Ramos (cell line): ENCODE measurements around the gene TOM1L2.

Experiments
- in situ Hi-C: fragments of 300-500 bp; cut with MboI; formaldehyde crosslinking; loops from one replicate; pipeline ENCODE4 v1.14.3; 2022; ENCODE audit warnings: low sequenced_read_pairs; ENCODE audit not compliant: unreplicated experiment

Gene TOM1L2

GRCh38 chr17:17972126-17972951 is at the start of gene TOM1L2, which contains the start of gene DRC3:
Gene TOM1L2 (minus strand): TSS chr17:17972400. CDS start chr17:17972313, 87 bp downstream.
Gene DRC3 (plus strand): TSS chr17:17972862. CDS start chr17:17977599, 4,737 bp downstream.
- in situ Hi-C loops: no loop called here

- in situ Hi-C loops: loop anchor here (10.0 kb wide), 1 partner anchor 147 kb away; no protein-coding TSS in a partner anchor
Measured at GRCh38 chr17:18021372-18021771, 49.2 kb upstream of the TOM1L2 start.

DNA sequence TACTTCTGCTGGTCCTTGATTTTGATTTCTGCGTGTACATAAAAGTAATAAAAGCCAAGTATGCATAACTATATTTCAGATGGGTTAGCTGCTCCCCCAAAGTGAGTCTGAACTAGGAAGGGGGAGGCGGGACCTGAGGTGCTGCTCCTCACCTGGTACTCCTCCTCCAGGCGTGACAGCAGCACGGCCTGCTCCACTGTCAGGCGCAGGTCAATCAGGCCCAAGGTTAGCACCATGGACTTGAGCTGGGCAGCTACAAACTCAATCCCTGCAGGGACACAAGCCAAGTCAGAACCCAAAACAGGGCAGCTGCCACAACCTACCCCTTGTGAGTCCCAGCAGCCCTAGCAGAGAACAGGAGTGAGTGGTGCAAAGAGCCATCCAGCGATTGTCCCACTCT is 48.8 kb upstream of the TOM1L2 start:
- in situ Hi-C loops: loop anchor here (10.0 kb wide), 1 partner anchor 146 kb away; no protein-coding TSS in a partner anchor

DNA sequence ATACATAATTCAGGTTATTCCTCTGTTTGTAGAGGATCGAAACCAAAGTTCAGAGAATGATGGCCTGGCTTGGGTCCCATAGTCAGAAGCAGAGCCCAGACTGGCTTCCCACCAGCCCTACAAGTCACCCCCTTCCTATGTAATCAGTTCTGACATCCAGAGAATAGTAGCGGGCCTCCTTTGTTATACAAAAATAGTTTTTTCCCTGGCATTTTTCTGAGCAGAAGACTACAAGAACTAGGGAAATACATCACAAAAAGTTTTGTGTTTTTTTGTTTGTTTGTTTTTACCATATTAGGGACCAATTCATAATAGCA is 47.6 kb upstream of the TOM1L2 start:
- in situ Hi-C loops: loop anchor here (10.0 kb wide), 1 partner anchor 145 kb away; no protein-coding TSS in a partner anchor

DNA sequence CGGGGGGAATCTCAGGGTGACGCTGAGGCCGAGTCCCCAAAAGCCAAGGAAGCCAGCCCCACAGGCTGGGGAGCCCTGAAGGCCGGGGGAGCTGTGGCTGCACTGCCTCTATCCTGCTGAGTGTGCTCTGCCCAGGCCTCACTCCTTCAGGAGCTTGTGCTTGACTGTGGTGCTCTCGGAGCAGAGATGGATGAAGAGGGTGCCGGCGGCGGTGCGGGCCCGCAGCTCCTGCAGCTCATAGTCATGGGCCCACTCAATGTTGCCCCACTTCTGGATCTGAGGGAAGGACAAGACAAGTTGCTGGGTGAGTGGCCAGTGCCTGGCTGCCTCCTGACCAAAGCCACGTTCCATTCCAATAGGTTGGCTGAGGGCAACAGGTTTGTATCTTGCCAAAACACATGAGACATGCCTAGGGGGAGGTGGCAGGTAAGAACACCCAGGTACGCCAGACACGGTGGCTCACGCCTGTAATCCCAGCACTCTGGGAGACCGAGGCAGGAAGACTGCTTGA is 46.3 kb upstream of the TOM1L2 start:
- in situ Hi-C loops: no loop called here

- in situ Hi-C loops: no loop called here
Measured at GRCh38 chr17:18017958-18018357, 45.8 kb upstream of the TOM1L2 start.

DNA sequence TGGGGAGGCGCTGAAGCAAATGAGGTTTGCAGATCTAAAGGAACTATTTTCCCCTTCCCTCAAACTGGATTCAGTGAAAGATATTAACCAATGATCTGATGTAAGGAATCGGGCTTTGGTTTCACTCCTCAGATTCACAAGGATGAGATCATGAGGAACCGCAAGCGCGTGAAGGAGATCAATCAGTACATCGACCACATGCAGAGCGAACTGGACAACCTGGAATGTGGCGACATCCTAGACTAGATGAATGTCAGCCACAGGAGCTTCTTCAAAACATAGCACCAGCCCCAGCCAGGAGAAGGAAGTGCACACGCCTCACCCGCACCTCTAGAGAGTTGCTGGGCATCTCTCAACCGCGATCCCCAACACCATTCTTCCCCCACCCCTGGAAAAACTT is 44.2 kb upstream of the TOM1L2 start:
- in situ Hi-C loops: no loop called here

DNA sequence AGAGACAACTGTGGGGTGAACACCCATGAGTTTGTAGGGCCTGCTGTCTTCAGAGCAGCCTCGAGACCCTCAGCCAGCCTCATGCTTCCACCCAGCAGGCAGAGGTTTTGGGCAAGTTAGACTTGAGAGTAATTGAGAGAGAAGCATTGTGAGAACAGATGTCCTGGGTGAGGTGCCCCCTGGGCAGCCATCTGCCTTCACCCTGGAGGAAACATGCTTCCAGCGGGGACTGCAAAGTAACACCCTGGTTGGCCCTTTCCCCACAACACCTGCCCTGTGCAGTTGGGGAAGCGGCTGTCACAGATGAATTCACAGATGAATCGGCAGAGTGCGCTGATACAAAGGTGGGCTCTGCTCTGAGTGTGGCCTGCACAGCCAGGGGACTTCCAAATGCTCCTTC is 43.4 kb upstream of the TOM1L2 start:
- in situ Hi-C loops: no loop called here

DNA sequence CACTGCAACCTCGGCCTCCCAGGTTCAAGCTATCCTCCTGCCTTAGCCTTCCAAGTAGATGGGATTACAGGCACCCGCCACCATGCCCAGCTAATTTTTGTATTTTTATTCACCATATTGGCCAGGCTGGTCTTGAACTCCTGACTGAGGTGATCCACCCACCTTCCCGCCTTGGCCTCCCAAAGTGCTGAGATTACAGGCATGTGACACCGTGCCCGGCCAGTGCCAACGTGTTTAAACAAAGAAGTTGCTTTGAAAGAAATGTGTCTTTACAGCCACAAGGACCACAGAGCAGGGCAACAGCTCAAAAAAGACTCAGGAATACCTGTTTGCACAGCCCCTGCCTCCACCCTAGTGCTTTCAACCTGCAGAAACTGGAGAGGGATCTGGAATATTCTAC is 41.8 kb upstream of the TOM1L2 start:
- in situ Hi-C loops: no loop called here

- in situ Hi-C loops: no loop called here
Measured at GRCh38 chr17:18011286-18011685, 39.1 kb upstream of the TOM1L2 start.

DNA sequence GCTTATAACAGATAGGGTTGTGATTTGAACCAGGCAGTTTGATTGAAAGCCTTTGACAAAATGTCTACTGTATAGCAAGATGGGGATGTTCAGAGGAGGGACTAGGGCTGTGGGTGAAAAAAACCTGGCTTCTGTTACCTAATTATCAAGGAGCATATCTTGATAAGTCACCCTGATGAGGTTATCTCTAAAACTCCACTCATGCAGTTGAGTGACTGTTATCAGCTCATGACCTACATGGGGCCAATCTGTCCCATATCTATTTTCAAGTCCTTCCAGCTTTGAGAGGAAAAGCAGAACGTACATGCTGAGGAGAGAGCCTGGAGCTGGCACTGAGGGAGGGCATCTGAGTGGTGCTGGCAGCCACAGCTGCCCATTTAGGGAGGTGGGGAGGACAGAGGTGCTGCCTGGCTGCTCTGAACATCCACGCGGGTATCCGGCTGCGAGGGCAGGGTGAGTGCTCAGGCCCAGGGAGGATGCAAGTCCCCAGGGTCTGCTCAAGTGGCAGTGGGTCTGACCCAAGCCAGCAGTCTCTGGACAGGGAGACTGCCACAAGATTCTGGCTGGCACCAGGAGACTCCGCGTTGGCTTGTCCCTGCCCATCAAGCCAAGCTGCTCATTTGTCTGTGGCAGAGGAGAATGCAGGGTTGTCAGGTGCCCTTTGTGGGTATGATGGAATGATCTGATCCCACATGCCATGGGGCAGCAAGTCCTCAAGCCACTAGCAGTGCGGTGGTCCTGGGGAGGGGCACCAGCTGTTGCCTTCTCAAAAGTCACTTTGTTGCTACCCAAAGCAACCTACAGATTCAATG is 37.6 kb upstream of the TOM1L2 start:
- in situ Hi-C loops: no loop called here

DNA sequence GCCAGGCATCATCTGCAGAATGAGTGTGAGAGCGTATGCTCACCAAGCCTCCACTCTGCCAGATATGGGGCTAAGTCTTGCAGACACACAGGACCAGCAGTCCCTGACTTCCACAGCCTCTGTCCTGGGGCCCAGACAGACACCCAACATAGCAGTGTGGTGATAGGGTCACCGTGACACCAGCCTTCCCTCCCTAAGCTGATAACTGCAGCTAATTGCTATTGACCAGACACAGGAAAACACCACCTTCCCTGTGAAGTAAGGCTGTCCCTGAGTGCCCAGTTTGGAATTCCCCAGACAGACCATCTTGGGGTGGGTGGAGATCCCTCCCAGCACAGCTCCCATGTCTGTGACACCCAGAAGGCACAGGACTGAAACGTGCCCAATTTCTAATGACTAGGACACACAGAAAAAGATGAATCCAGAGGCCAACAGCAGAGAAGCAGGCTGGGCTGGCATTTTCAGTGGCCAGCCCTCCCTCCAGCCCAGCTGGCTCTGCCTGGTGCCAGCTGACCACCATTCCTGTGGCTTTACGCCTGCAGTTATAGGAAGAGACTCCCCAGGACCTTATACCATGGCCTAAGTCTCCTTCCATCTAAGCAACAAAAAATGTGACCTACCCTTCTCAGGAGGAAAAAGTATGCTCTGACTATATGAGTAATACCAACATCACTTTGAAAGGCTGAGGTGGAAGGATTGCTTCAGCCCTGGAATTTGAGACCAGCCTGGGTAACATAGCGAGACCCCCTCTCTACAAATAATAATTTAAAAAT is 36.5 kb upstream of the TOM1L2 start:
- in situ Hi-C loops: no loop called here

GRCh38 chr17:18006495-18007239 is 34.5 kb upstream of the TOM1L2 start:
- in situ Hi-C loops: no loop called here

- in situ Hi-C loops: no loop called here
Measured at GRCh38 chr17:18005496-18005895, 33.3 kb upstream of the TOM1L2 start.

DNA sequence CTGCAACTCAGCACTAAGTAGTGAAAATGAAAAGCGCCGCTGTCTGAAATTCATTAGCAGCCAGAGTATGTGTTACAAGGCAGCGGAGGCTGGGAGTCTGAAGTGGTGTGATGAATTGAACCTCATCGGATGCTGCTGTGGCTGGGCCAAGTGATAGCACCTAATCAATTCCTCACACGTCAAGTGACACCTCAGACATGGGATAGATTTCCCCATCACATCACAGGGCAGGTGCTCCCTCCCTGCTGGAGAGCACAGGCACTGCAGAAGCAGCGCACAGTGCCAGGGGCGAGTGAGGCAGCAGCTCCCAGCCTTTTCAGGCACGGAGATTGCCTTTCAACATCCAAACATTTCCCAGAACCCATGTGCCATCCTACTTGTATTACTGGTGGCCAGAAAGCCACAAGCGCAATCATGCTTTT is 32.7 kb upstream of the TOM1L2 start:
- in situ Hi-C loops: no loop called here

DNA sequence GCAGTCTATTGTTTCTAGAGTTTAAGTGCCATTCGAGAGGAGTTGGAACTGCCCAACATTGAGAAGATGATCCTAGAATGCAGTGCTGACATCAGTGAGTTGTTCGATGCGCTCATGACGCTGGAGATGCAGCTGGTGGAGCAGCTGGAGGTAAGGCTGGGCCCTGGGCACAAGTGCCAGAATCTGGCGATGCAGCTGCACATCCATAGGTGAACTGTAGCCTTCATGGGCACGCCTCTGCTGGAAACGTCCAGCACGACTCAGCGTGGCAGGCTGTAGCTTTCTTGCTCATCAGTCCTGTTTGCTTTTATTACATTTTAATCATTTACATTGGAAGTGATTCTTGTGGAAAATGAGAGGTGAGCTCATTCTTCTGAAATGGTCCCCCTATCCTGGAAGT is 32.1 kb upstream of the TOM1L2 start:
- in situ Hi-C loops: no loop called here

GRCh38 chr17:18002171-18002570 is 30.0 kb upstream of the TOM1L2 start:
- in situ Hi-C loops: no loop called here

- in situ Hi-C loops: no loop called here
Measured at GRCh38 chr17:18000030-18000408, 27.8 kb upstream of the TOM1L2 start.

GRCh38 chr17:17999364-18000029 is 27.3 kb upstream of the TOM1L2 start:
- in situ Hi-C loops: no loop called here
